ENCODE data around the gene GPHN.

The GPHN gene

GRCh38 chr14:67218126-67218525, 710.2 kb downstream of the GPHN start:
- Histone ChIP-seq H3K4me1 (ENCODE audit: control insufficient read depth in 1 of 2, insufficient read depth in 1 of 2, low read depth in 1 of 2, low read length in 1 of 2) (no peaks in the 10 kb centered on the region), H3K4me3 (ENCODE audit: low read depth in 1 of 2, low read length in 1 of 2) (no peak overlapping the region), H3K36me3 (no peaks in the 10 kb centered on the region), H3K27me3 (no peaks in the 10 kb centered on the region), H3K9me3 (no peaks in the 10 kb centered on the region), H3K27ac (no peak overlapping the region)
- no peak for TF ChIP-seq CTCF (IDR thresholded peaks at IDR 0.05)

GRCh38 chr14:67221248-67221981, 713.5 kb downstream of the GPHN start:
- Histone ChIP-seq H3K36me3 (no peaks in the 10 kb centered on the region), H3K4me3 (ENCODE audit: low read depth in 1 of 2, low read length in 1 of 2) (no peak overlapping the region), H3K27ac (no peak overlapping the region), H3K27me3 (no peaks in the 10 kb centered on the region), H3K4me1 (ENCODE audit: control insufficient read depth in 1 of 2, insufficient read depth in 1 of 2, low read depth in 1 of 2, low read length in 1 of 2) (no peaks in the 10 kb centered on the region), H3K9me3 (no peaks in the 10 kb centered on the region)
- no peak for TF ChIP-seq CTCF (IDR thresholded peaks at IDR 0.05)

- no peak for TF ChIP-seq CTCF (IDR thresholded peaks at IDR 0.05)
- Histone ChIP-seq H3K4me3 (ENCODE audit: low read depth in 1 of 2, low read length in 1 of 2) (no peak overlapping the region), H3K36me3 (no peaks in the 10 kb centered on the region), H3K9me3 (no peaks in the 10 kb centered on the region), H3K27me3 (no peaks in the 10 kb centered on the region), H3K4me1 (ENCODE audit: control insufficient read depth in 1 of 2, insufficient read depth in 1 of 2, low read depth in 1 of 2, low read length in 1 of 2) (no peaks in the 10 kb centered on the region), H3K27ac (no peak overlapping the region)
These were observed 714.0 kb downstream of the GPHN start for GRCh38 chr14:67221982-67222328.

- H3K27me3 ChIP-seq = no peaks in the 10 kb centered on the region
- no peaks in the 10 kb centered on the region for H3K36me3 ChIP-seq
- no peaks in the 10 kb centered on the region for H3K9me3 ChIP-seq
- no peak for TF ChIP-seq CTCF (IDR thresholded peaks at IDR 0.05)
- no peak overlapping the region for H3K27ac ChIP-seq
- no peak overlapping the region for H3K4me3 ChIP-seq (ENCODE audit: low read depth in 1 of 2, low read length in 1 of 2)
- no peaks in the 10 kb centered on the region for H3K4me1 ChIP-seq (ENCODE audit: control insufficient read depth in 1 of 2, insufficient read depth in 1 of 2, low read depth in 1 of 2, low read length in 1 of 2)
These were observed 717.6 kb downstream of the GPHN start for GRCh38 chr14:67225523-67225922.

- no peaks in the 10 kb centered on the region for H3K9me3 ChIP-seq
- TF ChIP-seq CTCF (IDR thresholded peaks at IDR 0.05) = no peak
- H3K27ac ChIP-seq = no peak overlapping the region
- no peak overlapping the region for H3K4me3 ChIP-seq (ENCODE audit: low read depth in 1 of 2, low read length in 1 of 2)
- H3K36me3 ChIP-seq = no peaks in the 10 kb centered on the region
- no peaks in the 10 kb centered on the region for H3K4me1 ChIP-seq (ENCODE audit: control insufficient read depth in 1 of 2, insufficient read depth in 1 of 2, low read depth in 1 of 2, low read length in 1 of 2)
- H3K27me3 ChIP-seq = no peaks in the 10 kb centered on the region
These were observed 720.5 kb downstream of the GPHN start for GRCh38 chr14:67228325-67228984.
